GM21529 (cell line): ENCODE data around the gene CD244.
"Not testable (repeated sequence)": the region's sequence is repeated elsewhere in the genome, so short reads cannot be mapped to it uniquely, and the experiment has no call there.

Experiments
- ATAC-seq: cut with Tn5 transposase; IDR thresholded peaks from one replicate; pipeline ENCODE4 v1.9.1; 2021; ENCODE audit not compliant: unreplicated experiment

The CD244 gene

DNA sequence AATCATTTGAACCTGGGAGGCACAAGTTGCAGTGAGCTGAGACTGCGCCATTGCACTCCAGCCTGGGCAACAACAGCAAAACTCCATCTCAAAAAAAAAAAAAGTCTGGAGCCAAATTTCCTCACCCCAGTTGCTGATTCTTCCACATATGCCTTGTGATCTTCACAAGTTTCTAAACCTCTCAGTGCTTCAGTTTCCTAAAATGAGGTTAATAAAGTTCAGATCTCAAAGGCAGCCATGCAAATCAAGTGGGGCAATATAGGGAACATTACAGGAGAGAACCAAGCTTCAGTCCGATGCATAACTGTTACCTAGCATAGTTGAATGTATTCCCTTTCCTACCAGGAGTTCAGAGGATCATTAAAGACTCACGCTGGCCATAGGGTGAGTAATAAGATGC lies 17.5 kb upstream of the CD244 start:
- no peak for ATAC-seq

DNA sequence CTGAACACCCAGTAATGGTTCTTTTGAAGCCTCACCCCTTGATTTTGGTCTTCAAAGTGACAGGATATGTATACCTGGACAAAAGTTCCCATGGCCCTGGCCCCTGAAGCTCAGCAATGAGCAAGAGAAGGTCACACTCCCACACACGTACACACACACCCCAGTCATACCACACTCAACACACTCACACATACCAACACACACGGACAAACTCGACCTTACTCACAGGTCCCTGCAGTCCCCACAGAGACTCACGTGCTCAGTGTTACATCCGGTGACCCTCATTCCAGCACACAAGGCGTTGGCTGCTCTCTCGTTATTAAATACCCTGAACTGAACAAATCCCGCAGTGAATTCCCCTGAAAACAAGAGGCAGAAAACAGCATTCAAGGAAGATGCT lies 16.4 kb upstream of the CD244 start:
- no peak for ATAC-seq

DNA sequence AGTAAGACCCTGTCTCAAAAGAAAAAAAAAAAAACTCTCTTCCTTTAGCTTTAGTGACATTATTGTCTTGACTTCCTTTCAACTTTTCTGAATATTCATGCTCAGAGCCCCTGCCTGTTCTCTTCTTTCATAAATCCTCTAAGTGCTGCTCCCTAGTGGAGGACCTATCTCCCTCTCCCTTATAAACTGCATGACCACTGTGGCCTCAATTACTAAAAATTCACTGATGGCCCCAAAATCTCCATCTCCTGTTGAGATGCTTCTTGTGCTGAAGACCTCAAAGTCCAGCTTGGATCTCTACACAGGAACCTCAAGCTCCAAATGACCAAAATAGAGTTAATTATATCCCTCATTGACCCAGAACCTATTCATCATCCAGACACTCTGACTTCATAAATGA lies 14.5 kb upstream of the CD244 start:
- no peak for ATAC-seq

DNA sequence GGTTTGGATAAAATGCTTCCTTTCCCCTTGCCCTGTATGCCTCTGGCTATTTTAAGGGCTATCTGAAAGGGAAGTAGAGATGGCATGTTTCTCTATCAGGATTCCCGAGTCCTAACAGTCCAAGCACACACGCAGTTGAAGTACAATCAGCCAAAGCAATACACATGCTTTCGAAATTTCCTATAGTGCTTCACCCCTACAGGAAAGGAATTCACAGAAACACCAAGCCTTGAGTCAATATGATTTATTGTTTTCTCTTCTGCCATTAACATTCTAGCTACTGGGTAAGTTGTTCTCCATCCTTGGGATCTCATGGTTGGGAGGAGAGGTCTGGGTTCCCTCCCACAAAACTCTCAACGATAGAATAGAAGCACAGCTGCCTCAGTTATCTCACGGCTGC lies 13.6 kb upstream of the CD244 start:
- no peak for ATAC-seq

DNA sequence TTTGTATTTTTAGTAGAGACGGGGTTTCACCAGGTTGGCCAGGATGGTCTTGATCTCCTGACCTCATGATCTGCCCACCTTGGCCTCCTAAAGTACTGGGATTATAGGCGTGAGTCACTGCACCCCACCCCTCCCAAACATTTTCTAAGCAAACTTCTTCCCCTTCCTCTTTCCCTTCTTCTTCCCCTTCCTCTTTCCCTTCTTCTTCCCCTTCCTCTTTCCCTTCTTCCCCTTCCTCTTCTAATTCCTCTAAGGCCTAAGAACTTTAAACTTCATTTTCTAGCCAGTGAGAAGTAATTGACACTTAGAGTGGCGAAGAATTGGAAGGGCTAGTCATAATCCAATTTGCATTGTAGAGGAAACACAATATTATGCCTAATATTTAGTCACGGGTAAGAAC lies 12.9 kb upstream of the CD244 start:
- ATAC-seq = not testable (repeated sequence)

DNA sequence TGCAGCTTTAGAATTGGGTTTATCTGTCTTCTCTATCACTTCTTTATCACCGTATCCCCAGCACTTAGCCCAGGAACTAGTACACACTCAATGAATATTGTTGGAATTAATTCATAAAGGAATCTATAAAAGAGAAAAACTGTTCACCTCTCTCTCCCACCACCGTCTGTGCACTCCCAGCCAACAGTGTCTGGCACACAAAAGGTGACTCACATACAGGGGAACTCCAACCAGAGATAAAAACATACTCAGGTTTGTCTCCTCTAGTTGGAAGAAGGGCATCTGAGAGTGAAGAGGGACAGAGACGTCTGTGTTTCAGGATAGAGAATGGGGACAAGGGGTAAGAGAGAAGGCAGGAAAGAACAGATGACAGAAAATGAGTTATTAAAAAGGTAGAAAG lies 12.2 kb upstream of the CD244 start:
- ATAC-seq = no peak

DNA sequence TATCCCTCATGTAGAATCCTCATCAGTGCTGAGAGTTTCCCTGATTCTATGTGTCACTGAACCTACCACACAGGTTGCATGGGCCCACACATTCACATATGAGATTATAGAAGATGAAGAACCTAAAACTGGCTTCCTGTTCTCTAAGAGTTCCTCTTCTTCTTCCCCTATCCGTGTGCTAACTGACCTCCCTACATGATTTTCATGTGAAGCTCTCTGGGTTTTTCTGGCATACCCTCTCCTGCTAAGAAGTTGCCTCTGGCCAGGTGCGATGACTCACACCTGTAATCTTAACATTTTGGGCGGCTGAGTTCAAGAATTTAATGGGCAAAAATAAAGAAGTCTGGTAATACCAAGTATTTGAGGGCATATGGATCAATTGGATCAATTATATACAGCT lies 5.5 kb upstream of the CD244 start:
- ATAC-seq = no peak

DNA sequence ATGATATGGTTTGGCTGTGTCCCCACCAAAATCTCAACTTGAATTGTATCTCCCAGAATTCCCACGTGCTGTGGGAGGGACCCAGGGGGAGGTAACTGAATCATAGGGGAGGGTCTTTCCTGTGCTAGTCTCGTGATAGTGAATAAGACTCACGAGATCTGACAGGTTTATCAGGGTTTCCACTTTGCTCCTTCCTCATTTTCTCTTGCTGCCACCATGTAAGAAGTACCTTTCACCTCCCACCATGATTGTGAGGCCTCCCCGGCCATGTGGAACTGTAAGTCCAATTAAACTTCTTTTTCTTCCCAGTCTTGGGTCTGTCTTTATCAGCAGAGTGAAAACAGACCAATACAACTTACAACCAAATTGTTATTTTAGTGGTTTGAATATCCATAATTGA lies 5.0 kb upstream of the CD244 start:
- not testable (repeated sequence) for ATAC-seq

DNA sequence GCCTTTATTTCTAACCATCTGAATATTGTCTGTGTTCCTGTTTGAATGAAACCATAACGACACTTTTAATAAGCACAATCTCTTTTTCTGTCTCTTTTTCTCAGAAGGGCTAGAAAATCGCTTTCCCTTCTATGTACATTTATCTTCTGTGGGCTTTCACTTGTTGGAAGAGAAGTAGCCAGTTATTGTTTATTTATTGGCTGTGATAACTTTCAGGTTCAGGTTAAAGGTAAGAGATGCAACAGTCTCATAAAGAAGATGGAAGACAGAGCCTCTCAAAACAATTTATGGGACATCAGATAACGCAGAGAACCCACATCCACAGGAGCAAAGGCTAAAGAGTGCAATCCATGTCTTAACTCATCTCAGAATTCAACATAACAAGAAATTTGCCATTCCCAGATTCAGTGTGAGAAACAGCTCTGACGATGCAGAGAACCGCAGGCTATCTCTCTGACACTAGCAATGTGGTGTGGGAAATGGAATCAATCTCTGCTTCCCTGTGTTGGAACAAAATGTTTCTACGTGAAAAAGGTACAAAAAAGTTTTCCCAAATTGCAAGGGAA lies 4.1 kb upstream of the CD244 start:
- no peak for ATAC-seq

DNA sequence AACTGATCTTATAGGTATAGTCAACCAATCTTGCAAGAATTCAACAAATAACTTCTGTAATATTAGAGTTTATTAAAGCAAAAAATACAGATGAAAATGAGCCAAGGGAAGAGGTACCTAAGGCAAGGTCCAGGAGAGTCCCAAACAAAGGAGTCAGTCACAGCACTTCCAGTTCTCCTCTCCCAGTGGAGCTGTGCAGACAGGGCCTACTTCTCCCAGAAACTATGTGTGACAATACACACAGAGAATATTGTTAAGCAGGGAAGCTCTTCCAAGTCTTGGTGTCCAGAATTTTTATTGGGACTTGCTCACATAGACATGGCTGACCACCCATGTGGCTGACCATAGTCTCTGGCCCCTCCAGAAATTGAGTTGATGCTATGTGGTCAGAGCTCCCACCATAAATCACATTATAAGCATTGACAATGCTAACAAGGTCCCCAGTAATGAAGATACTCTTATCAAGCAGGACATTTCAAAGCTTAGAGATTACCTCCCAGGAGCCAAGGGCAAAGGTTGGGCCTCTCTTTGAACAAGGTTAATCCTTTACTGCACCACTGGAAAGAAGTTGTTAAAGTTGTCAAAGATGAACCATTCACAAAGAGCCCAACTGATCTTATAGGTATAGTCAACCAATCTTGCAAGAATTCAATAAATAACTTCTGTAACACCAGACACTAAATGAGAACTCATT lies 3.5 kb upstream of the CD244 start:
- no peak for ATAC-seq

DNA sequence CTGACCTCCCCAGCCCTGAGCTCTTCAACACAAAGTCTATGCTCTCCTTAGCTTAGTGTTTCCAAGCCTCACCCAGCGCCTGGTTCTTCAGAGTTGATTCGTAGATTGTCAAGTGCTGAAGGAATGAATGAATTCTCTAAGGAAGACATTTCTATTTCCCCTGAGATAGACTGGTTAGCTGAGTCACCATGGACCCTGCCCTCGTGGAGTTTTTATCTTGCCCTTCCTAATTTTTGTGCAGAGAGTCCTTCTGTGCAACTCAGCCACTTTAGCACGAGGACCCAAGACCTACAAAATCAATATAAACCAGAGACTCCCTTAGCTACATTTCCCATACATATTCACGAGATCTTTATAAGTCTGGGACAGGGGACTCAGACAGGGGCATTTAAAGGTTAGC lies 2.6 kb upstream of the CD244 start:
- ATAC-seq = no peak

DNA sequence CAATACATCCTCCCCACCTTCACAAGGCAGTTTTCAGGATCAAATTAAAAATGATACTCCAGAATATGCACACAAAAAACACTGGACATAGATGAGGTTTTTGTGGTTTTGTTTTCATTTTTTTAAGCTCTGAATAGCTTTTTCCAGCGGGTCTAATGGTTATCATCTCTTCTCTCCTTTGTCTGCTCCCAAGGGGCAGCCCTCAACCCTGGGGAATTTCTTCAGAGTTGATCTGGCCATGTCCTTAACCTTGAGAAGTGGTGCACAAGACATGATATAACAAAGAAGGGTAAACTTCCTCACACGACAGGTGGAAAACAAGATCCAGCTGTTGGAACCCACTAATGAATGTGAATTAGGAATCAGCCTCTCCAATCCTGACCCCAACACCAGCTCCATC lies 1.5 kb upstream of the CD244 start:
- ATAC-seq = no peak

DNA sequence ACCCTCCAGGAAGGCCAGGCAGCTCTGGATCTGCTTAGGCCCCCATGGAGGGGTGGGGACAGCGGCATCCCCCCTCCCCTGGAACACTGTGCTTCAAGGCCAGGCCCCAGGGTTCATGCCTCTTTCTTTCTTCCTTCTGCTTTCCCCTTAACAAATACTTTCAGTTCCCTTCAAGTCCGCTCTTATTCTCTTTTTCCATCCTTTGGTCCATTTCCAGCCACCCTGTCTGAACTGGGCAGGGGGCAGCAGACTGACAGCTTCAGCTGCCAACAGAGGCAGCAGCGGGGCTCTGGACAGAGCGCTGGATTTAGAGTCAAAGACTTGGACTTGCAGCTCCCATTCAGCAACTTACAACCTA lies 1.1 kb upstream of the CD244 start:
- ATAC-seq = no peak

DNA sequence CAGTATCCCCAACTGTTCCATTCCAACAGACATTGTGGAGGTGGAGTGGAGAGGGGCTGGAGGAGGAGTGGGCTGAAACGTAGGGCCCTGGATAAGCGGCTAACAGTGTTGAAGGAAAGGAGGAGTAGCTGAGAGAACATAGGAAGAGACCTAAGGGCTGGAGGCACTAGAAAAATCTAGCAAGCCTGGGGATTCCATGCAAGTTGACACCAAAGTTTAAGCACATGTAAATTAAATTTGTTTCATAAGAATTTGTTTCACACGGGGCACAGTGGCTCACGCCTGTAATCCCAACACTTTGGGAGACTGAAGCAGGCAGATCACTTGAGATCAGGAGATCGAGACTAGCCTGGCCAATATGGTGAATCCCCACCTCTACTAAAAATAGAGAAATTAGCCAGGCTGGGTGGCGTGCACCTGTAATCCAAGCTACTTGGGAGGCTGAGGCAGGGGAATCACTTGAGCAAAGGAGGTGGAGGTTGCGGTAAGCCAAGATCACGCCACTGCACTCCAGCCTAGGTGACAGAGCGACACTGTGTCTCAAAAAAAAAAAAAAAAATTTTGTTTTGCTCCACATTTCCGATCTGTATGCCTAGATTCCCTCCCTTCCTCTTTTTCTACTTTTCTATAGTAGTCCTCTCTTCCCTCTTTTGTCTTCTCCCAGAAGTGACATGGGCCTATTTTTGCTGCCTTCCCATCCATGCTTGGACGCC lies 530 bp upstream of the CD244 start:
- no peak for ATAC-seq

DNA sequence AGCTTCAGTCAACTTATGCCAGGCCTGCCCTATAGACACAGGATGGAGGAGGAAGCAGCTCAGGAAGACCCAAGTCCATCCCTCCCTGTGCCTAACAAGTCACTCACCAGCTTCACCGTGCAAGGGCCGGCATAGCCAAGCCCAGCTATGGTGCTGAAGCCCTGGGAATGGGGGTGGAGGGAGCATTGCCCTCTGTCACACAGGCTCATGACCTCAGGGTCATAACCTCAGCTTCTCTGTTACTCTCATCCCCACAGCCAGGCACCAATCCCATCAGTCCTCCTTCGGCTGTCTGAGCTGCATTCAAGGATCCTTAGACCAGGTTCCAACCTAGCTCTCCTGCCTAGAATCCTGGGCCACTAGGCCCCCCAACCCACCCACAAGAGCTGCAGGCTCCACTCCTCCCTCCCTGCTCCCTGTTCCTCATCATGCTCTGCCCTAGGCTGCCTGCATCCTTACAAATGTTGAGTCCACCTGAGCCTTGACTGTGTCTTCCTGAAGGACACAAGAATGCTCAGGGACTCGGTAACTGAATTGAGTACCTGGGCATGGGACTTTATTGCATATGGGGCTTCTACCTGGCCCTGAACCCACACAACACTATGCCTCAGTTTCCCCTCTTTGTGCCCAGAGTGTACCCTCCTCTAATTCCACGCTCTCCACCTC lies 1.7 kb downstream of the CD244 start:
- no peak for ATAC-seq

DNA sequence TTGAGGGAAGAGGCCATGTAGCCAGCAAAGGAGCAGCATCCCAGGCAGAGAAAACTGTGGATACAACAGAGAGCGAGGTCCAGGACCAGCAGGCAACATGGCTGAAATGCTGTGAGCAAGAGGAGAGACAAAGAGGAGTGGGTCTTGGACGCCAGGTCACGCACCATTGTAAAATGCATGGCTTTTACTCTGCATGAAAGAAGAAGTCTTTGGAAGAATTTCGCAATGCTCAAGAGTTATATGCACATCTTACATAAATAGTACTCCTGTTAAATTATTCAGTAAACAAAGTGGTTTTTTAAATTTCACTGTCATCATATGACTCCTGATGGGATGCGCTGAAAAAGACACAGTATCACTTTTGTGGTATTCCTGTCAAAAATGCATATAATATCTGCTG lies 3.5 kb downstream of the CD244 start:
- ATAC-seq = no peak

DNA sequence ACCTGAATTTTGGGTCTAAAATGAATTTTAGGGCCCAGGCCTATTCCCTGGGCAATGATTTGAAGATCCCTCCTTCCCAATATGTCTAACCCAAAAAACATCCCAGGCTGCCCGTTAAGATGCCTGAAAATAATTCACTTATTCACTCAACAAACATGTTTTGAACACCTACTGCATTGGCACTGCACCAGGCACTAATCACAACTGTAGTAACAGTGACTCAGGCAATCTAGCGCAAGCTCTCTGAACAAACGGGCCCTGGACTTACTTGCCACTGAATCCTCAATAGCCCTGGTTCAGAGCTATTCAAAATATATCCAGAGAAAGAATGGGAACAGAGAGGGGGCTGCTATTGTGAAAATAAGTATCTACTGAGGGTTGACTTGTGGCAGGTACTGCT lies 4.2 kb downstream of the CD244 start:
- no peak for ATAC-seq

DNA sequence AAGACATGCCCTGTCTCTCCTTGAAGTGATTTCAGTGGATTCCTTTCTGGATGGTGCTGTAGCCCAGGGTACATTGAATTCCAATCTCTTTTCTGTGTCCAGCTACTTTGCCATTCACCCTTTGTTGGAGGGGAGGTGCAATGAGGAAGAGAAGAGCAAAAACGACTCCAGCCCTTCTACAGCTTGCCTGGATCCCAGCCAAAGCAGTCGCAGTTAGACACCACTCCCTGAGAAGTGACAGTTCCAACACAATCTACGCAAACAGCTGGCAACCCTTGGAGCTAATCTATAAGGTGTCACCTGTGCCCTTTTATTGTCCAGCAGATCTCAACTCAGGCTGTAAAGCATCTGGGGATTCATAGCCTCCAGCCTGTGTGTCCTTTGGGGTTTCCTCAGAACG lies 4.6 kb downstream of the CD244 start:
- no peak for ATAC-seq

DNA sequence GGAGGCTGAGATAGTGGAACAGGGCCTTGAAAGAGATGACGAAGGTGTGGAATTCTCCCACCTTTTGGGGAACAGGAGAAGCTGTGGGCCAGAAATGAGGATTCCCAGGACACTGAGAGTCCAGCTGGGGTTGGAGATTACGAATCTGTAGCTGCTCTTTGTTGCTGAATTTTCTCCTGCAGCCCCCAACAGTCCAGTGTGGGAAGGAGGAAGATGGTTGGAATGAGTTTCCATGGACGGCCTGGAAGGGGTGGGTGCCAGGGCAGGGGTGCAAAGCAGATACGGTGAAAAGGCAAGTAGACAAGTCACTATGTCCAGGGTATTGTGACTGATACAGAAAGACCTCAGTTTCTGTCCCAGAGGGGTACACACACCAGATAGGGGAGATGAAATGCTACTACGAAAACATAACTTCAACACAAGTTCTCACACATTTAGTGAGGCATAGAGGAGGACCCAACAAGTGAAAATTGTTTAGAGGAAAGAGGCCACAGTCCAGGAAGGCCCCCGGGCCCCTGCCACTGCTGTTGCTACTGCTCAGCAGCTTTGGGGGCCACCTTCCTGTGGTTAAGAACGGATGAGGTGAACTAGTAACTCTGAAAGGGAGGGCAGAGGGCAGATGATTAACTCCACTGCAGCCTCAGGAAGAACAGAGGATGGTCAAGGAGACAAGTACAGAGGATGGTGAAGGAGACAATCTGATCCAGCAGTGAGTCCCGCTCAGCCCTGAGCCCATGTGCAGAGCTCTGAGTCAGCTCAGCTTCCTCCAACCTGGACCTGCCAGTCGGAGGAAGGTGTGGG lies 7.3 kb downstream of the CD244 start:
- ATAC-seq = peak; percentile 84

DNA sequence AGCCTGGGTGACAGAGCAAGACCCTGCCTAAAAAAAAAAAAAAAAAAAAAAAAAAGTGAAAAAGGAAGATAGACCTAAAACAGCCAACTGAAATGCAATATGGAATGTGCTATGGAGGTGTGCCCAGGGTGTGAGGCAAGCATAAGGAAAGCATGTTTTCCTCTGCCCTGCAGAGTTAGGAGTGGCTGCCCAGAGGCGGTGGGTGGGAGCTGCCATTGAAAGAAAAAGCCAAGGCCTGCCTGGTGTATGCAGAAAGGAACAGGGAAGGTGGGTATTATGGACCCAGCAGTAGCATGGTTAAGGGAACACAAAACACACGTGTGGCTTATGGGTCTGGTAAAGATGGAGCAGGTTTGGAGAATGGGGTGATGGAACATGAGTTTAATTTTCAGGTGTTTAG lies 8.9 kb downstream of the CD244 start:
- ATAC-seq = no peak

DNA sequence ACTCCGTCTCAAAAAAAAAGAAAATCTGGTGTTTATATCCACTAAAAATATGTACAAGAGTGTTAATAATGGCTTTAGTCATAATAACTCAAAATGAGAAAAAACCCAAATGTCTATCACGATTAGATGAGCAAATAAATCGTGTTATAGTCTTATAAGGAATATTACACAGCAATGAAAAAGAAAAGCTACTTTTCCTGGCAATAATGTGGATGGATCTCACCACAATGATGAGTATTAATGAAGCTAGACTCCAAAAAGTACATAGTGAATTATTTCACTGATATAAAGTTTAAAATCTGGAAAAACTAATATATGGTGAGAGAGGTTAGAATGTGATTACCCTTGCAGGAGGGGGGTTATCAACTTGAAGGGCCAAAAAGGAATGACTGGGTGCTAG lies 9.7 kb downstream of the CD244 start:
- ATAC-seq = no peak
